ENCODE measurements around the gene EPGN. TPM values are rescaled to one million over a fixed set of nuclear protein-coding genes. Genes with fewer than 3 reads are reported as not detected.

EPGN gene, protein sequence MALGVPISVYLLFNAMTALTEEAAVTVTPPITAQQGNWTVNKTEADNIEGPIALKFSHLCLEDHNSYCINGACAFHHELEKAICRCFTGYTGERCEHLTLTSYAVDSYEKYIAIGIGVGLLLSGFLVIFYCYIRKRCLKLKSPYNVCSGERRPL
- total RNA-seq, result 1 to 10 TPM in 1 of 3 donors, under 1 TPM in 1, not detected in 1; 0.33 to 2.0 TPM

DNA sequence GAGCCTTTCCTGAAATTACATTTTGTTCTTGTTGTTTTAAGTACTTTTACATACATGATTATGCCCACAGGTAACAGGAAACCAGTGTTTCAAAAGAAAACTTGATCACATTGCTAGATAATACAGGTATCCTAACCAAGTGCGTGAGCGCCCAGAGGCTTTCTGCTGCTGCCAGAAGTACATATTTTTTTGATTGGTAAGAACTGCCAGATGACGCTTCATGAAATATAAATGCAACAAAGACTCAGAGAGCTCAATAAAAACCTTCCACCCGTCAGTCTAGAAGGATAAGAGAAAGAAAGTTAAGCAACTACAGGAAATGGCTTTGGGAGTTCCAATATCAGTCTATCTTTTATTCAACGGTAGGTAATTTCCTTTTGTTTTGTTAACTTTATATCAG, at the start of gene EPGN:
EPGN (plus strand) TSS at position 256 of the 400 bp plus-strand sequence; CDS start at position 320, 64 bp downstream.
- no peak for DNase-seq (ENCODE audit: low spot score in 2 of 2)
- H3K4me1 ChIP-seq, result no peaks in the 10 kb centered on the region
- H3K27ac ChIP-seq, result no peak within 1 kb of the TSS
- no peaks in the 10 kb centered on the region for H3K9me3 ChIP-seq
- no peak within 1 kb of the TSS for H3K4me3 ChIP-seq
- intact Hi-C loops (cut with DNase I; ENCODE audit: low total_unique reads), result no loop called here
- TF ChIP-seq POLR2AphosphoS5 (IDR thresholded peaks at IDR 0.05) (no peak), POLR2A (IDR thresholded peaks at IDR 0.05) (no peak)
- TF ChIP-seq, protein P1, sequence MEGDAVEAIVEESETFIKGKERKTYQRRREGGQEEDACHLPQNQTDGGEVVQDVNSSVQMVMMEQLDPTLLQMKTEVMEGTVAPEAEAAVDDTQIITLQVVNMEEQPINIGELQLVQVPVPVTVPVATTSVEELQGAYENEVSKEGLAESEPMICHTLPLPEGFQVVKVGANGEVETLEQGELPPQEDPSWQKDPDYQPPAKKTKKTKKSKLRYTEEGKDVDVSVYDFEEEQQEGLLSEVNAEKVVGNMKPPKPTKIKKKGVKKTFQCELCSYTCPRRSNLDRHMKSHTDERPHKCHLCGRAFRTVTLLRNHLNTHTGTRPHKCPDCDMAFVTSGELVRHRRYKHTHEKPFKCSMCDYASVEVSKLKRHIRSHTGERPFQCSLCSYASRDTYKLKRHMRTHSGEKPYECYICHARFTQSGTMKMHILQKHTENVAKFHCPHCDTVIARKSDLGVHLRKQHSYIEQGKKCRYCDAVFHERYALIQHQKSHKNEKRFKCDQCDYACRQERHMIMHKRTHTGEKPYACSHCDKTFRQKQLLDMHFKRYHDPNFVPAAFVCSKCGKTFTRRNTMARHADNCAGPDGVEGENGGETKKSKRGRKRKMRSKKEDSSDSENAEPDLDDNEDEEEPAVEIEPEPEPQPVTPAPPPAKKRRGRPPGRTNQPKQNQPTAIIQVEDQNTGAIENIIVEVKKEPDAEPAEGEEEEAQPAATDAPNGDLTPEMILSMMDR (IDR thresholded peaks at IDR 0.05), result no peak
- no peaks in the 10 kb centered on the region for H3K27me3 ChIP-seq
- H3K36me3 ChIP-seq, result no peaks in the 10 kb centered on the region

DNA sequence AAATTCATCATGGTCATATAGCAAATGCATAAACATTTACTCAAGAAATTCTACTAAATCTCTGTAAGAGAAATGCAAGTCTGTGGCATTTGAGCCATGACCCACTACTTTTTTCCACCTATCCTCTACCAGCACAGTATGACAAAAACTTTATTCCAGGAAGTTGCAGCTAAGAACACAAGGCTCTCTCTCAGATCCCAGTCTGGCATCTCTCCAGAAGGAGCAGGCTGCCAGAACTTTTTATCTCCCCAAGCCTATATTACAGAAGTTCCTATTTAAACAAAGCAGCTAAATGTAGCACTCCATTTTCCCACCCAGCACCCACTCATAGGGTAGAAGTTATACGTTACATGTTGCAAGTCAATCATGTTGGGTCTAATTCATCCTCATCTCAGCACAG, 49.3 kb upstream of the EPGN start:
- Histone ChIP-seq H3K4me1 (no peaks in the 10 kb centered on the region), H3K4me3 (no peak overlapping the region), H3K36me3 (no peaks in the 10 kb centered on the region), H3K27ac (no peak overlapping the region), H3K27me3 (no peaks in the 10 kb centered on the region), H3K9me3 (no peaks in the 10 kb centered on the region)
- intact Hi-C loops (cut with DNase I; ENCODE audit: low total_unique reads), result no loop called here
- DNase-seq (ENCODE audit: low spot score in 2 of 2), result no peak
- no peak for TF ChIP-seq POLR2AphosphoS5 (IDR thresholded peaks at IDR 0.05)
- TF ChIP-seq, protein P1 (IDR thresholded peaks at IDR 0.05), result no peak
- TF ChIP-seq POLR2A (IDR thresholded peaks at IDR 0.05), result no peak

DNA sequence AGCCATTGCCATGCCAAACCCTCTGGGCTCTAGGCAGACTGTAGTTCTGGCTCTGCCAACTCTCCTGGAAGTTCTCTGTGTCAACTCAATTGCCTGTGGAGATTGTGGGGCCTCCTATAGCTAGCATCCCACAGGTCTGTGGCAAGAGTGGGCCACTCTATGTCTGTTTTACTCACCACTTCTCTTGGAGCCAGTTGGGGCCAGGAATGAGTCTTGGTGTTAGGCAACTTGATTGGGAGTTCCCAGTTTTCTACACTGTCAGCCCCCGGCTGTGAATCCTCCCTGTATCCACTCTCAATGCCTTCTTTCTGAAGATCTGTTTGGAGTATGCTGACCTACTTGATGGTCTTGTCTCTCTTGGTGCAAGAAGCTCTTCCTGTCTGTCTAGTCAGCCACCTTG, 48.2 kb upstream of the EPGN start:
- intact Hi-C loops (cut with DNase I; ENCODE audit: low total_unique reads), result no loop called here
- no peak for DNase-seq (ENCODE audit: low spot score in 2 of 2)
- no peaks in the 10 kb centered on the region for H3K27me3 ChIP-seq
- H3K27ac ChIP-seq, result no peak overlapping the region
- H3K4me3 ChIP-seq, result no peak overlapping the region
- H3K36me3 ChIP-seq, result no peaks in the 10 kb centered on the region
- H3K4me1 ChIP-seq, result no peaks in the 10 kb centered on the region
- H3K9me3 ChIP-seq, result no peaks in the 10 kb centered on the region
- TF ChIP-seq POLR2AphosphoS5 (IDR thresholded peaks at IDR 0.05) (no peak), POLR2A (IDR thresholded peaks at IDR 0.05) (no peak)
- TF ChIP-seq, protein P1 (IDR thresholded peaks at IDR 0.05), result no peak

DNA sequence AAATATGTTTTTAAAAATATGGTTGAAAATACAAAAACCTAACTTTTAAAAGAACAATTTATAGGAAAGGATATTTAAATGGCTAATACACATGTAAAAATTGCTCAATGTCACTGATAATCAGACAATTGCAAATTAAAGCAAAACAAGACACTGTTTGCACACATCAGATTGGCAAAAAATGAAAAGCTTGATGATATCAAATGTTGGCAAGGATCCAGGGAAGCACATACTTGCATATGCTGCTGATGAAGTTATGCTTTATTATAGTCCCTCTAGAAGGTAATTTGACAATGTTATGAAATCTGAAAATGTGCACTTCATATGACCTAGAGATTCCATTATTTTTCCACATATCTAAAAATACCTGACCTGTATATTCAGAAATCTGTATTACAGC, 45.7 kb upstream of the EPGN start:
- H3K27ac ChIP-seq, result no peak overlapping the region
- intact Hi-C loops (cut with DNase I; ENCODE audit: low total_unique reads), result no loop called here
- no peak for TF ChIP-seq POLR2A (IDR thresholded peaks at IDR 0.05)
- no peak for TF ChIP-seq POLR2AphosphoS5 (IDR thresholded peaks at IDR 0.05)
- TF ChIP-seq, protein P1 (IDR thresholded peaks at IDR 0.05), result no peak
- H3K4me3 ChIP-seq, result no peak overlapping the region
- H3K27me3 ChIP-seq, result no peaks in the 10 kb centered on the region
- DNase-seq (ENCODE audit: low spot score in 2 of 2), result no peak
- no peaks in the 10 kb centered on the region for H3K36me3 ChIP-seq
- H3K9me3 ChIP-seq, result no peaks in the 10 kb centered on the region
- no peaks in the 10 kb centered on the region for H3K4me1 ChIP-seq

DNA sequence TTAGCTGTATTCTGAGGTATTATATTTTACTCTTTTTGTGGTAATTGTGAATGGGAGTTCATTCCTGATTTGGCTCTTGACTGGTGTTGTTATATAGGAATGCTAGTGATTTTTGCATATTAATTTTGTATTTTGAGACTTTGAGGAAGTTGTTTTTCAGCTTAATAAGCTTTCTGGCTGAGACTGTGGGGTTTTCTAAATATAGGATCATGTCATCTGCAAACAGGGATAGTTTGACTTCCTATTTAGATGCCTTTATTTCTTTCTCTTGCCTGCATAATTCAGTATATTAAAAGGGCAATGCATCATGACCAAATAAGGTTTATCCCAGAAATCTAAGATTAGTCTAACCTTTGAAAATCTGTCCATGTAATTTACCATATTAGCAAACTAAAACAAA, 44.7 kb upstream of the EPGN start:
- H3K36me3 ChIP-seq, result no peaks in the 10 kb centered on the region
- no peaks in the 10 kb centered on the region for H3K27me3 ChIP-seq
- intact Hi-C loops (cut with DNase I; ENCODE audit: low total_unique reads), result no loop called here
- H3K4me3 ChIP-seq, result no peak overlapping the region
- TF ChIP-seq, protein P1 (IDR thresholded peaks at IDR 0.05), result no peak
- no peak for TF ChIP-seq POLR2A (IDR thresholded peaks at IDR 0.05)
- TF ChIP-seq POLR2AphosphoS5 (IDR thresholded peaks at IDR 0.05), result no peak
- H3K27ac ChIP-seq, result no peak overlapping the region
- no peaks in the 10 kb centered on the region for H3K9me3 ChIP-seq
- no peaks in the 10 kb centered on the region for H3K4me1 ChIP-seq
- DNase-seq (ENCODE audit: low spot score in 2 of 2), result no peak

Data from breast epithelium (tissue), 4 donors.